ENCODE results near the gene TRAFD1. TPM values are rescaled to one million over a fixed set of nuclear protein-coding genes. Genes with fewer than 3 reads are reported as not detected.

The TRAFD1 gene
- total and polyA plus RNA-seq, 2 of the 8 experiments (the other 6 are each of a cell fraction or from before 2014, with no cell fraction given): 18.1 to 33.1 TPM

- H2BK5ac ChIP-seq (ENCODE audit: low read depth, low read length): no peak overlapping the region
- no peak overlapping the region for H2AFZ ChIP-seq (ENCODE audit: low read length)
- peaks cover 0 to 23% (median 13%) of the 10 kb centered on the region in 4 experiments; a peak in 6 of 8 replicates for H3K36me3 ChIP-seq (ENCODE audit: control insufficient read depth in 2 of 4, insufficient read depth in 4 of 4, low read length in 3 of 4)
- H3K18ac ChIP-seq (ENCODE audit: extremely low read depth, low read length): no peak overlapping the region
- 99% methylated on average over 5 of the region's 5 CpGs; no CpG with 5 or more reads in 1 of the 2 experiments for WGBS, 2 experiments (ENCODE audit: extremely low coverage in 1 of 2, insufficient coverage in 1 of 2, insufficient read length in 1 of 2, insufficient replicate concordance in 2 of 2, low coverage in 1 of 2, low lambda C conversion rate in 2 of 2, missing lambda C conversion rate in 1 of 2)
- H3K9ac ChIP-seq (replicated peaks in 1 of 4; ENCODE audit: extremely low read depth in 1 of 4, low read depth in 3 of 4, low read length in 3 of 4): no peak overlapping the region
- H3K56ac ChIP-seq (replicated peaks; ENCODE audit: insufficient read length, low read depth, low read length): no peak overlapping the region
- FAIRE-seq (no peak), DNase-seq (ENCODE audit: low read depth in 1 of 2, low spot score in 2 of 2) (no peak)
- no peak overlapping the region for H2BK15ac ChIP-seq (ENCODE audit: low read length)
- H3K23me2 ChIP-seq (ENCODE audit: low read depth, low read length): no peaks in the 10 kb centered on the region
- no peaks in the 10 kb centered on the region for H3K9me3 ChIP-seq (ENCODE audit: insufficient read depth in 2 of 2, low read depth in 1 of 2, low read length in 1 of 2)
- H3K4me1 ChIP-seq (replicated peaks in 1 of 4; ENCODE audit: control insufficient read depth in 3 of 4, insufficient read depth in 4 of 4, low read length in 3 of 4): no peaks in the 10 kb centered on the region
- no peaks in the 10 kb centered on the region for H3K27me3 ChIP-seq (replicated peaks in 1 of 4; ENCODE audit: control insufficient read depth in 3 of 4, extremely low read depth in 1 of 4, insufficient read depth in 3 of 4, low read length in 3 of 4)
- H3K4me2 ChIP-seq (ENCODE audit: insufficient read depth in 1 of 2, low read depth in 2 of 2, low read length in 2 of 2): no peak overlapping the region
- no peak overlapping the region for H3K23ac ChIP-seq (ENCODE audit: insufficient read length)
- CTCF ChIA-PET (ENCODE audit: partially characterized antibody): interaction anchor here (1.0 kb wide), 1 partner anchor 65 kb away, joined by 3 read pairs; no protein-coding TSS in a partner anchor
- TF ChIP-seq MAFK (IDR thresholded peaks at IDR 0.05; ENCODE audit: low read depth, low read length): no peak
- TF ChIP-seq SRF (IDR thresholded peaks at IDR 0.05; ENCODE audit: low read depth, low read length): no peak
- TF ChIP-seq HDAC6 (IDR thresholded peaks at IDR 0.05; ENCODE audit: low read depth, low read length): no peak
- H3K79me1 ChIP-seq (ENCODE audit: low read depth, low read length): no peaks in the 10 kb centered on the region
- POLR2A ChIA-PET (ENCODE audit: partially characterized antibody): interaction anchor here (1.0 to 1.5 kb wide), 2 partner anchors 10 to 13 kb away, joined by 4 read pairs; no protein-coding TSS in a partner anchor
- no peak overlapping the region for H2BK12ac ChIP-seq (ENCODE audit: low read depth, low read length)
- no peak overlapping the region for H4K5ac ChIP-seq (ENCODE audit: insufficient read length, low read depth, low read length)
- H3K27ac ChIP-seq (ENCODE audit: low read depth, low read length): no peak overlapping the region
- H3K4me3 ChIP-seq (ENCODE audit: extremely low read depth in 1 of 4, insufficient read depth in 2 of 4, low read depth in 3 of 4, low read length in 4 of 4): no peak overlapping the region
- H3K14ac ChIP-seq (ENCODE audit: insufficient read length): no peak overlapping the region
- no peak overlapping the region for H2BK120ac ChIP-seq (replicated peaks; ENCODE audit: low read depth, low read length)
- peaks cover 0 to 2% of the 10 kb centered on the region in 2 experiments; a peak in 1 of 4 replicates for H3K79me2 ChIP-seq (ENCODE audit: control insufficient read depth in 1 of 2, insufficient read depth in 2 of 2, low read length in 2 of 2)
- H2AK5ac ChIP-seq (ENCODE audit: low read depth, low read length): no peak overlapping the region
- H2BK20ac ChIP-seq (ENCODE audit: low read length): no peak overlapping the region
- H4K8ac ChIP-seq (ENCODE audit: extremely low read depth, insufficient read depth, low read length): no peak overlapping the region
- no peak overlapping the region for H3K4ac ChIP-seq (replicated peaks; ENCODE audit: insufficient read length, low read depth, low read length)
- H4K20me1 ChIP-seq (replicated peaks in 1 of 2; ENCODE audit: control insufficient read depth in 1 of 2, insufficient read depth in 2 of 2, low read length in 2 of 2): peaks cover 0 to 2% of the 10 kb centered on the region in 2 experiments
- H4K91ac ChIP-seq (replicated peaks; ENCODE audit: insufficient read length, low read length): no peak overlapping the region
Observed at GRCh38 chr12:112133418-112133817, 8.1 kb downstream of the TRAFD1 start.

All from H1 (cell line).